SK-N-SH (cell line): ENCODE measurements around the gene CTSO. TPM values are rescaled to one million over a fixed set of nuclear protein-coding genes. Genes with fewer than 3 reads are reported as not detected.

Experiments used
- CTCF ChIA-PET: fragments of 300-600, 350-600 bp; formaldehyde crosslinking; extraction: SDS; loops from one replicate; lab custom pipeline; 2021; lab: Yijun Ruan, JAX
- POLR2A ChIA-PET: fragments of 350-600 bp; sonication (Branson Sonifier 250); formaldehyde crosslinking; extraction: SDS; loops from one replicate; lab custom pipeline; 2020; ENCODE audit warnings: antibody characterized with exemption, inconsistent platforms; lab: Yijun Ruan, JAX
- DNase-seq: peaks from one replicate; pipeline ENCODE4 v3.0.0; 2012
- H2AFZ ChIP-seq: fragments of 200-600 bp; sonication (generic); 2 replicates; pipeline ENCODE4 v1.8.1; 2016; ENCODE audit warnings: antibody characterized with exemption, mild to moderate bottlenecking, low read depth
- H3F3A ChIP-seq: fragments of 200-600 bp; sonication (generic); replicated peaks from 2 replicates; pipeline ENCODE3; 2016; ENCODE audit warnings: antibody characterized with exemption, mild to moderate bottlenecking; ENCODE audit not compliant: insufficient read depth
- H3K27ac ChIP-seq, 2 experiments: fragments of 200-500 bp in 1 of 2; fragments of 200-600 bp in 1 of 2; sonication (Bioruptor generic) in 1 of 2; sonication (generic), shearing (Covaris generic) in 1 of 2; 2 replicates each; pipeline versions ENCODE4 v1.5.1 to v1.6.1; 2014 to 2016; ENCODE audit warnings: low read depth in 2 of 2, inconsistent platforms in 1 of 2, low read length in 1 of 2, mild to moderate bottlenecking in 1 of 2, mixed read lengths in 1 of 2
- H3K27me3 ChIP-seq: fragments of 200-600 bp; sonication (generic), shearing (Covaris generic); 2 replicates; pipeline ENCODE4 v1.6.1; 2016; ENCODE audit warnings: mixed run types; ENCODE audit not compliant: insufficient read depth
- H3K36me3 ChIP-seq, 2 experiments: fragments of 200-500 bp in 1 of 2; fragments of 200-600 bp in 1 of 2; sonication (Bioruptor generic) in 1 of 2; sonication (generic) in 1 of 2; replicated peaks in 1 of 2; 2 replicates each; pipeline versions ENCODE3 to v1.5.1; 2014 to 2016; ENCODE audit warnings: low read length in 1 of 2, mild to moderate bottlenecking in 1 of 2; ENCODE audit not compliant: insufficient read depth in 2 of 2, control insufficient read depth in 1 of 2
- H3K4me1 ChIP-seq, 2 experiments: fragments of 200-500 bp in 1 of 2; fragments of 200-600 bp in 1 of 2; sonication (Bioruptor generic) in 1 of 2; sonication (generic), shearing (Covaris generic) in 1 of 2; 2 replicates each; pipeline versions ENCODE4 v1.5.1 to v1.6.1; 2014 to 2016; ENCODE audit warnings: low read depth in 1 of 2, low read length in 1 of 2, mixed run types in 1 of 2; ENCODE audit not compliant: insufficient read depth in 2 of 2, control insufficient read depth in 1 of 2
- H3K4me2 ChIP-seq: fragments of 200-600 bp; sonication (generic), shearing (Covaris generic); 2 replicates; pipeline ENCODE4 v1.6.1; 2017; ENCODE audit warnings: mixed run types
- H3K4me3 ChIP-seq, 2 experiments: fragments of 200-500 bp in 1 of 2; fragments of 200-600 bp in 1 of 2; sonication (Bioruptor generic) in 1 of 2; sonication (generic), shearing (Covaris generic) in 1 of 2; 2 replicates each; pipeline versions ENCODE4 v1.5.1 to v1.8.1; 2014 to 2016; ENCODE audit warnings: low read depth in 2 of 2, inconsistent platforms in 1 of 2, low read length in 1 of 2, mild to moderate bottlenecking in 1 of 2, mixed read lengths in 1 of 2, moderate library complexity in 1 of 2
- H3K79me2 ChIP-seq: fragments of 200-600 bp; sonication (generic); 2 replicates; pipeline ENCODE4 v1.8.1; 2017; ENCODE audit warnings: mild to moderate bottlenecking; ENCODE audit not compliant: insufficient read depth
- H3K9ac ChIP-seq: fragments of 200-600 bp; sonication (generic); 2 replicates; pipeline ENCODE4 v1.6.1; 2017; ENCODE audit warnings: mixed run types
- H3K9me2 ChIP-seq: fragments of 200-600 bp; sonication (generic); 2 replicates; pipeline ENCODE4 v1.6.1; 2017; ENCODE audit warnings: mixed run types
- H3K9me3 ChIP-seq: fragments of 200-600 bp; sonication (generic); 2 replicates; pipeline ENCODE4 v1.6.1; 2017; ENCODE audit warnings: mixed run types, mild to moderate bottlenecking, moderate library complexity
- H4K20me1 ChIP-seq: fragments of 200-600 bp; sonication (generic); 2 replicates; pipeline ENCODE4 v1.6.1; 2017; ENCODE audit warnings: mild to moderate bottlenecking, mixed run types; ENCODE audit not compliant: insufficient read depth
- CHD2 ChIP-seq: fragments of 150-350 bp; IDR thresholded peaks from 2 replicates; pipeline ENCODE4 v1.6.1; 2018; ENCODE audit warnings: low read length; ENCODE audit not compliant: partially characterized antibody
- FOSL2 ChIP-seq: IDR thresholded peaks from 2 replicates; pipeline ENCODE4 v1.4.0; 2012; ENCODE audit warnings: low read depth, mild to moderate bottlenecking, moderate library complexity, borderline replicate concordance
- GATA2 ChIP-seq: sonication (generic); formaldehyde crosslinking; IDR thresholded peaks from 2 replicates; pipeline ENCODE4 v1.5.0; 2020; ENCODE audit warnings: mild to moderate bottlenecking, missing genetic modification reagents
- MEF2A ChIP-seq: IDR thresholded peaks from 2 replicates; pipeline ENCODE4 v1.4.0; 2012; ENCODE audit warnings: low read depth, borderline replicate concordance
- POLR2AphosphoS5 ChIP-seq: IDR thresholded peaks from 2 replicates; pipeline ENCODE4 v1.6.1; 2012; ENCODE audit warnings: low read depth, low read length
- RFX5 ChIP-seq: IDR thresholded peaks from 2 replicates; pipeline ENCODE4 v1.6.1; 2012; ENCODE audit warnings: mild to moderate bottlenecking, improper control_type of control experiment, low read length
- TAF1 ChIP-seq: IDR thresholded peaks from 2 replicates; pipeline ENCODE4 v1.6.1; 2012; ENCODE audit warnings: low read depth, mild to moderate bottlenecking, low read length, moderate library complexity, borderline replicate concordance
- YY1 ChIP-seq: IDR thresholded peaks from 2 replicates; pipeline ENCODE4 v1.4.0; 2012; ENCODE audit warnings: low read depth, mild to moderate bottlenecking
- WGBS: methylation state at CpG from one replicate; pipeline ENCODE4 v1.1.6; 2017; ENCODE audit warnings: low lambda C conversion rate; 5-methylcytosine and 5-hydroxymethylcytosine counted together
- polyA plus RNA-seq, 3 experiments: library from polyadenylated mRNA; depleted of rRNA; stranded (reverse); fragments of >200 nt; gene quantifications; 2 replicates each; pipeline ENCODE4 v1.2.3, GENCODE V29; 2012
- TF ChIP-seq, protein P1 (sequence below): IDR thresholded peaks from 2 replicates; pipeline ENCODE4; 2012
- TF ChIP-seq, protein P2 (sequence below): fragments of 150-350 bp; IDR thresholded peaks from 2 replicates; pipeline ENCODE4 v1.6.1; 2017; ENCODE audit warnings: antibody characterized with exemption, low read length, low read depth, borderline replicate concordance
- TF ChIP-seq, protein P3 (sequence below): fragments of 200-600 bp; sonication (generic); IDR thresholded peaks from 2 replicates; pipeline ENCODE4 v1.6.1; 2017; ENCODE audit warnings: antibody characterized with exemption, mild to moderate bottlenecking, moderate library complexity
- TF ChIP-seq, protein P4 (sequence below): fragments of 150-350 bp; IDR thresholded peaks from 2 replicates; pipeline ENCODE4 v1.6.1; 2016; ENCODE audit warnings: mild to moderate bottlenecking, low read depth, low read length
- TF ChIP-seq, protein P5 (sequence below): IDR thresholded peaks from 2 replicates; pipeline ENCODE4 v1.4.0; 2012; ENCODE audit warnings: low read depth, borderline replicate concordance
- TF ChIP-seq, protein P6 (sequence below): IDR thresholded peaks from 2 replicates; pipeline ENCODE4 v1.6.1; 2012; ENCODE audit warnings: mild to moderate bottlenecking, low read depth, low read length, moderate library complexity

Gene CTSO
- polyA plus RNA-seq, 1 of the 3 experiments (the other 2 are of a cell fraction) = 3.3 TPM

DNA sequence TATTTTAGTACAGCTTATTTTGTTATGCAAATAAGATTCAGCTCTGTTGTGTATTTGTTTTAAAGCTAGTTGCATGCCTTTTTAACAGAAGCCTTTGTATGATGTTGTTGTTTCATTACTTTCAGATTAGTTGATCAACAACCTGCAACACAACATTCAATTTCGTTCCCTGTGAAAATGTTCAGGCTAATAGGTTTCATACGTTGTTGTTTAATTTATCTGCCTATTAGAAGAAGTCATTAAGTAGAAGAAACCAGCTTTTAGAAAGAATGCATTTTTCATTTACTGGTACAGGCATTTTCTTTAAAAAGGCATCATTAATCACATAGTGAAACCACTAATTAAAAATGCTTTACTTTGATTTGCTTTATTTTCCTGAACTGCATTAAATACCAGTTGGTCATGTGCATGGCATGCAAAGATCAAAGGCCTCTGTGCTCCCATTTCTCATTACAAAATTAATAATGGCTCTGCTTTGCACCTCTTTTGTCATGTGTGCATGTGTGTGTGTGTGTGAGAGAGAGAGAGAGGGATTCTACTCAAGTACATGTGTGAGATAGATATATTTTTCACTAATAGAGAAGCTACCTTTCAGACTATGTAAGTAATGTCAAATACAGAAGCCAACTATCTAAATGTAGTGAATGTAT, 29.2 kb upstream of the CTSO start:
- Histone ChIP-seq H4K20me1 (no peaks in the 10 kb centered on the region), H3K27ac (no peak overlapping the region), H3K9ac (no peak overlapping the region), H3K9me2 (no peaks in the 10 kb centered on the region), H3K9me3 (no peaks in the 10 kb centered on the region), H3K36me3 (no peaks in the 10 kb centered on the region), H2AFZ (no peak overlapping the region), H3K4me3 (no peak overlapping the region), H3K4me1 (no peaks in the 10 kb centered on the region)
- WGBS = 4% methylated on average over 2 of the region's 2 CpGs
- no peak for DNase-seq
- CTCF ChIA-PET = interaction anchor here (1.5 kb wide), 1 partner anchor 11 kb away, joined by 4 read pairs; no protein-coding TSS in a partner anchor
- TF ChIP-seq MEF2A = no peak
- TF ChIP-seq, protein P1, sequence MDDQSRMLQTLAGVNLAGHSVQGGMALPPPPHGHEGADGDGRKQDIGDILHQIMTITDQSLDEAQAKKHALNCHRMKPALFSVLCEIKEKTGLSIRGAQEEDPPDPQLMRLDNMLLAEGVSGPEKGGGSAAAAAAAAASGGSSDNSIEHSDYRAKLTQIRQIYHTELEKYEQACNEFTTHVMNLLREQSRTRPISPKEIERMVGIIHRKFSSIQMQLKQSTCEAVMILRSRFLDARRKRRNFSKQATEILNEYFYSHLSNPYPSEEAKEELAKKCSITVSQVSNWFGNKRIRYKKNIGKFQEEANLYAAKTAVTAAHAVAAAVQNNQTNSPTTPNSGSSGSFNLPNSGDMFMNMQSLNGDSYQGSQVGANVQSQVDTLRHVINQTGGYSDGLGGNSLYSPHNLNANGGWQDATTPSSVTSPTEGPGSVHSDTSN = no peak
- no peak for TF ChIP-seq TAF1
- no peak for TF ChIP-seq CHD2
- TF ChIP-seq, protein P2, sequence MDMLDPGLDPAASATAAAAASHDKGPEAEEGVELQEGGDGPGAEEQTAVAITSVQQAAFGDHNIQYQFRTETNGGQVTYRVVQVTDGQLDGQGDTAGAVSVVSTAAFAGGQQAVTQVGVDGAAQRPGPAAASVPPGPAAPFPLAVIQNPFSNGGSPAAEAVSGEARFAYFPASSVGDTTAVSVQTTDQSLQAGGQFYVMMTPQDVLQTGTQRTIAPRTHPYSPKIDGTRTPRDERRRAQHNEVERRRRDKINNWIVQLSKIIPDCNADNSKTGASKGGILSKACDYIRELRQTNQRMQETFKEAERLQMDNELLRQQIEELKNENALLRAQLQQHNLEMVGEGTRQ = no peak
- TF ChIP-seq FOSL2 = no peak
- TF ChIP-seq, all 33 proteins: peak for 0
- Histone ChIP-seq H3K79me2 (no peaks in the 10 kb centered on the region; the same call in 1 of the 2 replicates), H3F3A (no peaks in the 10 kb centered on the region), H3K27me3 (no peaks in the 10 kb centered on the region), H3K4me2 (no peak overlapping the region)
- POLR2A ChIA-PET = no interaction called here

DNA sequence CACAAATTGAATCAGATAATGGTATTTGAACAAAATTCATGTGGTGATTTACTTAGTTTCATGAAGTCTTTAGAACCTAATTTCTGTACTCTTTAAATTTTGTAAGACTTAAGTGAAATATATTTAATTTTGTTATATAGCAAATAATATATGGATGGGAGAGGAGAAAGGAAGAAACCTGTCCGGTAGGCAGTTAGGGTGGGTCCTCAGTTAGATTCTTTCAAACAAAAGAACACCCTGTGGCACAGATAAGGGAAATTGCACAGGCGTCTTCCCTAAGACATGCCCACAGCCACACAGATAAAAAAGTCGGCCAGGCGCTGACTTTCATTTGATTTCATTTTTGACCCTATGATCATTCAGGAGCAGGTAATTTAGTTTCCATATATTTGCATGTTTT, 25.1 kb upstream of the CTSO start:
- Histone ChIP-seq H3K79me2 (no peaks in the 10 kb centered on the region; the same call in 1 of the 2 replicates), H3K36me3 (no peaks in the 10 kb centered on the region), H3K4me3 (no peak overlapping the region), H3K9me2 (no peaks in the 10 kb centered on the region), H3F3A (no peaks in the 10 kb centered on the region), H4K20me1 (no peaks in the 10 kb centered on the region), H3K4me1 (no peaks in the 10 kb centered on the region), H3K9ac (no peak overlapping the region), H3K4me2 (no peak overlapping the region), H2AFZ (no peak overlapping the region), H3K27ac (no peak overlapping the region), H3K9me3 (no peaks in the 10 kb centered on the region), H3K27me3 (no peaks in the 10 kb centered on the region; the same call in 1 of the 2 replicates)
- WGBS = 26% methylated on average over 4 of the region's 4 CpGs
- CTCF ChIA-PET = no interaction called here
- POLR2A ChIA-PET = no interaction called here
- no peak for DNase-seq
- TF ChIP-seq, protein P3, sequence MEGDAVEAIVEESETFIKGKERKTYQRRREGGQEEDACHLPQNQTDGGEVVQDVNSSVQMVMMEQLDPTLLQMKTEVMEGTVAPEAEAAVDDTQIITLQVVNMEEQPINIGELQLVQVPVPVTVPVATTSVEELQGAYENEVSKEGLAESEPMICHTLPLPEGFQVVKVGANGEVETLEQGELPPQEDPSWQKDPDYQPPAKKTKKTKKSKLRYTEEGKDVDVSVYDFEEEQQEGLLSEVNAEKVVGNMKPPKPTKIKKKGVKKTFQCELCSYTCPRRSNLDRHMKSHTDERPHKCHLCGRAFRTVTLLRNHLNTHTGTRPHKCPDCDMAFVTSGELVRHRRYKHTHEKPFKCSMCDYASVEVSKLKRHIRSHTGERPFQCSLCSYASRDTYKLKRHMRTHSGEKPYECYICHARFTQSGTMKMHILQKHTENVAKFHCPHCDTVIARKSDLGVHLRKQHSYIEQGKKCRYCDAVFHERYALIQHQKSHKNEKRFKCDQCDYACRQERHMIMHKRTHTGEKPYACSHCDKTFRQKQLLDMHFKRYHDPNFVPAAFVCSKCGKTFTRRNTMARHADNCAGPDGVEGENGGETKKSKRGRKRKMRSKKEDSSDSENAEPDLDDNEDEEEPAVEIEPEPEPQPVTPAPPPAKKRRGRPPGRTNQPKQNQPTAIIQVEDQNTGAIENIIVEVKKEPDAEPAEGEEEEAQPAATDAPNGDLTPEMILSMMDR = no peak
- TF ChIP-seq RFX5 (no peak), YY1 (no peak), GATA2 (no peak), POLR2AphosphoS5 (no peak)
- TF ChIP-seq, protein P4, sequence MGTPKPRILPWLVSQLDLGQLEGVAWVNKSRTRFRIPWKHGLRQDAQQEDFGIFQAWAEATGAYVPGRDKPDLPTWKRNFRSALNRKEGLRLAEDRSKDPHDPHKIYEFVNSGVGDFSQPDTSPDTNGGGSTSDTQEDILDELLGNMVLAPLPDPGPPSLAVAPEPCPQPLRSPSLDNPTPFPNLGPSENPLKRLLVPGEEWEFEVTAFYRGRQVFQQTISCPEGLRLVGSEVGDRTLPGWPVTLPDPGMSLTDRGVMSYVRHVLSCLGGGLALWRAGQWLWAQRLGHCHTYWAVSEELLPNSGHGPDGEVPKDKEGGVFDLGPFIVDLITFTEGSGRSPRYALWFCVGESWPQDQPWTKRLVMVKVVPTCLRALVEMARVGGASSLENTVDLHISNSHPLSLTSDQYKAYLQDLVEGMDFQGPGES = no peak
- TF ChIP-seq, protein P5, sequence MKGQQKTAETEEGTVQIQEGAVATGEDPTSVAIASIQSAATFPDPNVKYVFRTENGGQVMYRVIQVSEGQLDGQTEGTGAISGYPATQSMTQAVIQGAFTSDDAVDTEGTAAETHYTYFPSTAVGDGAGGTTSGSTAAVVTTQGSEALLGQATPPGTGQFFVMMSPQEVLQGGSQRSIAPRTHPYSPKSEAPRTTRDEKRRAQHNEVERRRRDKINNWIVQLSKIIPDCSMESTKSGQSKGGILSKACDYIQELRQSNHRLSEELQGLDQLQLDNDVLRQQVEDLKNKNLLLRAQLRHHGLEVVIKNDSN = no peak
- TF ChIP-seq, protein P6, sequence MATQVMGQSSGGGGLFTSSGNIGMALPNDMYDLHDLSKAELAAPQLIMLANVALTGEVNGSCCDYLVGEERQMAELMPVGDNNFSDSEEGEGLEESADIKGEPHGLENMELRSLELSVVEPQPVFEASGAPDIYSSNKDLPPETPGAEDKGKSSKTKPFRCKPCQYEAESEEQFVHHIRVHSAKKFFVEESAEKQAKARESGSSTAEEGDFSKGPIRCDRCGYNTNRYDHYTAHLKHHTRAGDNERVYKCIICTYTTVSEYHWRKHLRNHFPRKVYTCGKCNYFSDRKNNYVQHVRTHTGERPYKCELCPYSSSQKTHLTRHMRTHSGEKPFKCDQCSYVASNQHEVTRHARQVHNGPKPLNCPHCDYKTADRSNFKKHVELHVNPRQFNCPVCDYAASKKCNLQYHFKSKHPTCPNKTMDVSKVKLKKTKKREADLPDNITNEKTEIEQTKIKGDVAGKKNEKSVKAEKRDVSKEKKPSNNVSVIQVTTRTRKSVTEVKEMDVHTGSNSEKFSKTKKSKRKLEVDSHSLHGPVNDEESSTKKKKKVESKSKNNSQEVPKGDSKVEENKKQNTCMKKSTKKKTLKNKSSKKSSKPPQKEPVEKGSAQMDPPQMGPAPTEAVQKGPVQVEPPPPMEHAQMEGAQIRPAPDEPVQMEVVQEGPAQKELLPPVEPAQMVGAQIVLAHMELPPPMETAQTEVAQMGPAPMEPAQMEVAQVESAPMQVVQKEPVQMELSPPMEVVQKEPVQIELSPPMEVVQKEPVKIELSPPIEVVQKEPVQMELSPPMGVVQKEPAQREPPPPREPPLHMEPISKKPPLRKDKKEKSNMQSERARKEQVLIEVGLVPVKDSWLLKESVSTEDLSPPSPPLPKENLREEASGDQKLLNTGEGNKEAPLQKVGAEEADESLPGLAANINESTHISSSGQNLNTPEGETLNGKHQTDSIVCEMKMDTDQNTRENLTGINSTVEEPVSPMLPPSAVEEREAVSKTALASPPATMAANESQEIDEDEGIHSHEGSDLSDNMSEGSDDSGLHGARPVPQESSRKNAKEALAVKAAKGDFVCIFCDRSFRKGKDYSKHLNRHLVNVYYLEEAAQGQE = no peak
